Neuronal stem cell (in vitro differentiated cells): ENCODE data around the gene PLEK.
A peak's percentile ranks its signal among the peaks of the same experiment; 100 is the strongest.

ENCODE experiments used
- DNase-seq: peaks from one replicate; pipeline ENCODE4 v3.0.0-alpha.2; 2013; ENCODE audit warnings: low spot score
- H2AFZ ChIP-seq: one replicate; pipeline ENCODE4 v1.6.1; 2013; ENCODE audit warnings: mild to moderate bottlenecking, low read length, inconsistent platforms
- H2AK5ac ChIP-seq: 2 replicates; pipeline ENCODE4 v1.6.1; 2013; ENCODE audit warnings: low read depth, mild to moderate bottlenecking, inconsistent platforms, low read length, moderate library complexity, mixed read lengths
- H2BK120ac ChIP-seq: 2 replicates; pipeline ENCODE4 v1.6.1; 2013; ENCODE audit warnings: low read depth, mild to moderate bottlenecking, inconsistent platforms, low read length, moderate library complexity, mixed read lengths
- H2BK12ac ChIP-seq: one replicate; pipeline ENCODE4 v1.6.1; 2013; ENCODE audit warnings: low read length, inconsistent platforms
- H2BK15ac ChIP-seq: 2 replicates; pipeline ENCODE4 v1.6.1; 2013; ENCODE audit warnings: mild to moderate bottlenecking, low read length, inconsistent platforms, mixed read lengths
- H2BK5ac ChIP-seq: one replicate; pipeline ENCODE4 v1.6.1; 2013; ENCODE audit warnings: inconsistent platforms, mild to moderate bottlenecking, low read length, moderate library complexity
- H3K14ac ChIP-seq: one replicate; pipeline ENCODE4 v1.6.1; 2013; ENCODE audit warnings: low read length, inconsistent platforms
- H3K18ac ChIP-seq: 2 replicates; pipeline ENCODE4 v1.6.1; 2013; ENCODE audit warnings: low read length, inconsistent platforms
- H3K23ac ChIP-seq: 2 replicates; pipeline ENCODE4 v1.6.1; 2013; ENCODE audit warnings: low read depth, mild to moderate bottlenecking, mixed read lengths, low read length, inconsistent platforms; ENCODE audit not compliant: poor library complexity
- H3K27ac ChIP-seq: replicated peaks from 3 replicates; pipeline ENCODE4 v1.5.1; 2013; ENCODE audit warnings: low read length, inconsistent platforms
- H3K27me3 ChIP-seq, 3 experiments: 2 replicates each; pipeline ENCODE4 v1.6.1; 2013; ENCODE audit warnings: low read length in 3 of 3, mild to moderate bottlenecking in 2 of 3, inconsistent platforms in 1 of 3, low read depth in 1 of 3, mixed read lengths in 1 of 3, moderate library complexity in 1 of 3; ENCODE audit not compliant: control insufficient read depth in 3 of 3, insufficient read depth in 3 of 3
- H3K36me3 ChIP-seq, 2 donors: replicated peaks in 1 of 2; 2 replicates each; pipeline ENCODE4 v1.6.1; 2013; ENCODE audit warnings: low read length in 2 of 2; ENCODE audit not compliant: control insufficient read depth in 2 of 2, insufficient read depth in 2 of 2
- H3K4ac ChIP-seq: 2 replicates; pipeline ENCODE4 v1.6.1; 2013; ENCODE audit warnings: inconsistent platforms, mild to moderate bottlenecking, low read length, moderate library complexity
- H3K4me1 ChIP-seq, 2 donors: 1 replicate in 1 of 2; 2 replicates in 1 of 2; pipeline ENCODE4 v1.6.1; 2013; ENCODE audit warnings: low read length in 2 of 2, low read depth in 1 of 2; ENCODE audit not compliant: control insufficient read depth in 2 of 2, insufficient read depth in 1 of 2
- H3K4me2 ChIP-seq: one replicate; pipeline ENCODE4 v1.6.1; 2013; ENCODE audit warnings: mild to moderate bottlenecking, low read length, inconsistent platforms; ENCODE audit not compliant: insufficient read depth, poor library complexity, severe bottlenecking
- H3K4me3 ChIP-seq, 2 donors: 2 replicates each; pipeline ENCODE4 v1.5.1; 2013; ENCODE audit warnings: low read length in 2 of 2, mild to moderate bottlenecking in 2 of 2, inconsistent platforms in 1 of 2, moderate library complexity in 1 of 2
- H3K79me1 ChIP-seq: one replicate; pipeline ENCODE4 v1.6.1; 2013; ENCODE audit warnings: low read depth, mild to moderate bottlenecking, inconsistent platforms, low read length, moderate library complexity
- H3K9ac ChIP-seq: one replicate; pipeline ENCODE4 v1.6.1; 2013; ENCODE audit warnings: mild to moderate bottlenecking, low read depth, low read length, inconsistent platforms; ENCODE audit not compliant: poor library complexity
- H3K9me3 ChIP-seq, 2 donors: replicated peaks in 1 of 2; 2 replicates each; pipeline versions ENCODE3 to v1.6.1; 2013; ENCODE audit warnings: low read length in 2 of 2, mild to moderate bottlenecking in 2 of 2, inconsistent platforms in 1 of 2, low read depth in 1 of 2, mixed read lengths in 1 of 2, moderate library complexity in 1 of 2; ENCODE audit not compliant: control insufficient read depth in 2 of 2, insufficient read depth in 1 of 2
- H4K8ac ChIP-seq: one replicate; pipeline ENCODE4 v1.6.1; 2013; ENCODE audit warnings: low read depth, mild to moderate bottlenecking, inconsistent platforms, low read length, moderate library complexity
- H4K91ac ChIP-seq: one replicate; pipeline ENCODE4 v1.6.1; 2013; ENCODE audit warnings: low read length, low read depth, mild to moderate bottlenecking, inconsistent platforms; ENCODE audit not compliant: poor library complexity
- WGBS, 2 donors: extraction: QIAGEN DNeasy Blood & Tissue Kit; methylation state at CpG; one replicate each; pipeline ENCODE4 v1.1.7; 2013; ENCODE audit warnings: missing lambda C conversion rate in 2 of 2, mixed read lengths in 1 of 2; ENCODE audit not compliant: insufficient read length in 2 of 2, insufficient replicate concordance in 1 of 2; ENCODE audit errors: extremely low coverage in 2 of 2; 5-methylcytosine and 5-hydroxymethylcytosine counted together

The PLEK gene

GRCh38 chr2:68404893-68405799 is 40.1 kb downstream of the PLEK start:
- no CpG with 5 or more reads among the region's 19 CpGs for WGBS, 2 donors
- Histone ChIP-seq H2BK12ac (no peak overlapping the region), H3K4ac (no peak overlapping the region), H3K79me1 (no peaks in the 10 kb centered on the region), H3K9me3 (no peaks in the 10 kb centered on the region), H2AK5ac (no peak overlapping the region), H2BK5ac (no peak overlapping the region), H3K4me2 (no peak overlapping the region), H2AFZ (peak overlapping the region; percentile 73), H3K9ac (no peak overlapping the region), H4K8ac (no peak overlapping the region), H3K27ac (no peak overlapping the region), H4K91ac (no peak overlapping the region), H3K23ac (no peak overlapping the region), H2BK15ac (no peak overlapping the region), H3K4me1 (peaks cover 0 to 16% of the 10 kb centered on the region in 2 donors), H2BK120ac (no peak overlapping the region), H3K27me3 (no peaks in the 10 kb centered on the region), H3K18ac (peak overlapping the region; percentile 48), H3K14ac (peak overlapping the region; percentile 8), H3K4me3 (no peak overlapping the region), H3K36me3 (no peaks in the 10 kb centered on the region)
- DNase-seq, result no peak

DNA sequence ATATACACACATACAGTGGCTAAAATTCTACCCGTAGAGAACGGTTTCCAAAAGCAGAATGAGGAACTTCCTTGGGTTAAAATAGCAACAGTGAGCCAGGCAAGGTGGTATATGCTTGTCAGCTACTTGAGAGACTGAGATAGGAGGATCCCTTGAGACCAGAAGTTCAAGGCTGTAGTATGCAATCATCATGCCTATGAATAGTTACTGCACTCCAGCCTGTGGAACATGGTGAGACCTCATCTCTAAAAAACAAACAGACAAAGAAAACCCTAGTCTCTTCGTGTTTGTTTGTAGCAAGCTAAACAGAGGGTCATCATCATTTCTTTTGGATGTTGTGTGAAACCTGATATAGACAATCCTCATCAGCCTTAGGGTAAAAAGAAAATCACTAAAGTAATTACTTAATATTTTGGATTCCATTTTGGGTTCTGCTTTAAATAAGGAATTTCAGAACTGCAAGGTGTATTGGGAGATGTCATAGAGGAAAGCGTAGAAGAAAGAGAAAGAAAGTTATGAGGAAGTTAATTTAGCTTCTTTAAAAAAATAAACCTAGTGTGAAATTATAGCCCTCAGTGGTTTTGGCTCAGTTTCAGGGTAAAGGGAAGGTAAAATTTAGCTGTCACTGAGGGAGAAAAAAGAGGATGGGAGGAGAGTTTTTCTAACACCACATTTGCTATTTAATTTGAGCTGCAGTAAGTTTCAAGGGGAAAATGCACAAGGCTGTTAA is 46.5 kb downstream of the PLEK start:
- no peaks in the 10 kb centered on the region for H3K27me3 ChIP-seq
- no peaks in the 10 kb centered on the region for H3K36me3 ChIP-seq
- H3K9ac ChIP-seq, result no peak overlapping the region
- H2BK15ac ChIP-seq, result no peak overlapping the region
- no peak overlapping the region for H2BK12ac ChIP-seq
- no peak overlapping the region for H3K4me2 ChIP-seq
- no peak for DNase-seq
- no peak overlapping the region for H3K4me3 ChIP-seq
- H3K18ac ChIP-seq, result no peak overlapping the region
- no peaks in the 10 kb centered on the region for H3K79me1 ChIP-seq
- H4K91ac ChIP-seq, result no peak overlapping the region
- no peak overlapping the region for H3K27ac ChIP-seq
- H3K14ac ChIP-seq, result no peak overlapping the region
- H3K4ac ChIP-seq, result no peak overlapping the region
- no peak overlapping the region for H3K23ac ChIP-seq
- H2AK5ac ChIP-seq, result no peak overlapping the region
- no peak overlapping the region for H2AFZ ChIP-seq
- H4K8ac ChIP-seq, result no peak overlapping the region
- no peak overlapping the region for H2BK120ac ChIP-seq
- no peaks in the 10 kb centered on the region for H3K9me3 ChIP-seq
- WGBS, 2 donors, result 100% methylated on average over 1 of the region's 4 CpGs; no CpG with 5 or more reads in 1 of the 2 donors
- no peak overlapping the region for H2BK5ac ChIP-seq
- H3K4me1 ChIP-seq, result peaks cover 2 to 4% of the 10 kb centered on the region in 2 donors

- Histone ChIP-seq H2BK5ac (no peak overlapping the region), H3K79me1 (no peaks in the 10 kb centered on the region), H2AK5ac (no peak overlapping the region), H3K14ac (no peak overlapping the region), H3K18ac (no peak overlapping the region), H2AFZ (no peak overlapping the region), H2BK120ac (no peak overlapping the region), H2BK15ac (no peak overlapping the region), H3K9ac (no peak overlapping the region), H3K4me2 (no peak overlapping the region), H3K4me3 (no peak overlapping the region), H4K91ac (no peak overlapping the region), H3K9me3 (no peaks in the 10 kb centered on the region), H3K4ac (no peak overlapping the region), H3K23ac (no peak overlapping the region), H4K8ac (no peak overlapping the region), H3K27ac (no peak overlapping the region), H3K27me3 (no peaks in the 10 kb centered on the region), H3K36me3 (no peaks in the 10 kb centered on the region), H3K4me1 (peaks cover 2 to 4% of the 10 kb centered on the region in 2 donors), H2BK12ac (no peak overlapping the region)
- WGBS, 2 donors, result no CpG with 5 or more reads among the region's 4 CpGs
- DNase-seq, result no peak
Measured at GRCh38 chr2:68412127-68412819, 47.2 kb downstream of the PLEK start.
